ENCODE measurements around the gene LRRC8B.
"Not testable (repeated sequence)": the region's sequence is repeated elsewhere in the genome, so short reads cannot be mapped to it uniquely, and the experiment has no call there.

The LRRC8B gene

GRCh38 chr1:89609781-89610456 lies 85.3 kb downstream of the LRRC8B start:
- peak; percentile 53 for DNase-seq

- DNase-seq, result peak; percentile 63
These were observed 85.9 kb downstream of the LRRC8B start for GRCh38 chr1:89610457-89611011.

- no peak for DNase-seq
These were observed 87.1 kb downstream of the LRRC8B start for GRCh38 chr1:89611721-89612120.

DNA sequence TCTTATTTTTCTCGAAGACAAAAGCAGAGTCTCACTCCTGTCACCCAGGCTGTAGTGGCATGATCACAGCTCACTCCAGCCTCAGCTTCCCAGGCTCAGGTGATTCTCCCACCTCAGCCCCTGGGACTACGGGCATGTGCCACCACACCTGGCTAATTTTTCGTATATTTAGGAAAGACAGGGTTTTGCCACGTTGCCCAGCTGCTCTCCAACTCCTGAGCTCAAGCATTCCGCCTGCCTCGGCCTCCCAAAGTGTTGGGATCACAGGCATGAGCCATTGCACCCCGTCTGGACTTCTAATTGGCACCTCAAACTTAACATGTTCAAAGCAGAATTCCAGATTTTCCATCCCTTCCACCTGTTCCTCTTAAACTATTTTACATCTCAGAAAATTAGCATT lies 89.3 kb downstream of the LRRC8B start:
- no peak for DNase-seq

DNA sequence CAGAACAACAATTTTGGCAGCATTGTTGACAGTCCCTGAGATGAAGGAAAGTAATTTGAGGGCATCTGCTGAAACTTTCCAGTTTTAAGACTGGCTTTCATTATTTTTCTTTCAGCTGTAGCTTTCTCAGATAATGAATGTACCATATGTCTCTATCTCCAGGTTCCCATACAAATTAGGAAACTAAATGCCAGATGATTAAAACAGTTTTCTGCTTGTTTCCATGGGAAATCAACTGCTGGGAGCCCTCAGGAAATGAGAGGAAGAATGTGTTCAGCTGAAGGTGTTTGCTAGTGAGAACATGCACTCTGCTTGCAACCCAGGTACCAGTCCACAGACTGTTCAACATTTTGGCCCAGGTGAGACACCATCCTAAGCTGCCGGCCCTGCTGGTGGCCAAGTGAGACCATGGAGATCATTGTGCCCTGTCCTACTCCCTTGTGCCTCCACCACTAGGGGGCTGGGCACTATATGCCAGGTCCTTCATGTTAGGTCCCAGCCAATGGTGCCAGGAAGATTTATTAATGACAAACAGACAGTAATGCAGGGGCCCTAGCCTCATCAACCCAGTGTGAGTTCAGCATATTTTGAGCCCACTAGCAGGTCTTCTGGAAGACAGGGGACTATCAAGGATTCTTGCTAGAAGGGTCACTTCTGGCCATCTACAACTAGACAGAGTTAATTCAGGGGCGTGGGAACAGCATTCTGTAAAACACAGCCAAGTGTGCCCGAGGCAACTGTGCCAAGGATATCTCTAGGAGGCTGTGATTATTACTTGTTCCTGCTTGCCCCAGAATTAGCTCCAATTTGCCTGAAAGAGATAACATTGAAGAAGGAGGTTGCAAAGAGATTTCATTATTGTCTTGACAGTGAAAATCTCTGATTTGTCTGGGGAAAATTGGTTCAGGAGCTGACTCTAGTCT lies 91.3 kb downstream of the LRRC8B start:
- DNase-seq, result no peak

DNA sequence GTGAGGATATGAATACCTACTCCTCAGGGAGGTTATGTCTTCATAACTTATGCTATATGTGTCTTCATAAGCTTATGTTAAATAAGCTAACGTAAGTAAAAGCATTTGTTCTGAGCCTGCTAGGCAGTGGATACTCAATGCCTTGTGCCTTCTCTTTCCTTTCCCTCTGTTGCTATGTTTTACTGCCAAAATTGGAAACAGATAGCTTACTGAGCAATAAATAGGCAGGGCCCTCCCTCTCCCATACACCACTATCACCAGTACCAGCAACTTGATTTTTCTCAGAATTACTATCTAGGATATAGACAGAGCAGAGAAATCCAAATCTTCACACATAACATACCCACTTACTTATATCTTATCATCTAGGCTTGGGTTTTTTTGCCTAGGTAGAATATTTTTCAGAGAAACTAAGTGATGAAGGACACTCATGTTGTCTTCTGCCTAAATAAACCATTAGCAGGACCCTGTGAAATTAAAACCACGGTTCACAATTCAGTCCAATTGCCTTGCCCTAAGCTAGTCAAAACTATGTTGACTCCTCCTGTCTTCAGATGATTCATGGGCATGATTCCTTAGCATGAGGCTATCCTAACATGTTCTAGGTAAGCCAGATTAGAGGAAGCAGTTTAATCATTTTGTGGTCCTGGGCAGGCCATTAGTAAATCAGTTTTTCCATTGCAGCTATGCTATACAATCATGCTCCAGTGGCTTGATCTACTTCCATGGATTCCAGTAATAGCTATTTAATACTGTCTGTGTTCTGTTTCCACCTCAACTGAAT lies 92.4 kb downstream of the LRRC8B start:
- no peak for DNase-seq

GRCh38 chr1:89620664-89621063 lies 96.0 kb downstream of the LRRC8B start:
- no peak for DNase-seq

GRCh38 chr1:89622895-89623294 lies 98.3 kb downstream of the LRRC8B start:
- no peak for DNase-seq

- DNase-seq, result no peak
These were observed 99.7 kb downstream of the LRRC8B start for GRCh38 chr1:89624314-89624713.

- DNase-seq, result no peak
These were observed 100.2 kb downstream of the LRRC8B start for GRCh38 chr1:89624715-89625323.

DNA sequence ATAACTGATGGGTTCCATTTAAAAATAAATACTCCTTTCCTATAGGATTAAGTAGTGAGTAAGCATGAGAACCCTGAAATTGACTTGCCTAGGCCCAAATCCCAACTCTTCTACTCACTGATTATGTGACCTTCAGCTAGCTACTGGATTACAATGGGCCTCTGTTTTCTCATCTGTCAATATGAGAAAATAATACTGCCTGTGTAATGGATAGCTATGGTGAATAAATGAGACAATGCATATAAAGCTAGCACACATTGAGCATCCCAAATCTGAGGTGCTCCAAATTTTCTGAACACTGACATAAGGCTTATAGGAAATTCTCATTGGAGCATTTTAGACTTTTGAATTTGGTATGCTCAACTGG lies 103.0 kb downstream of the LRRC8B start:
- no peak for DNase-seq

GRCh38 chr1:89629146-89629545 lies 104.5 kb downstream of the LRRC8B start:
- DNase-seq, result no peak

- not testable (repeated sequence) for DNase-seq
These were observed 105.0 kb downstream of the LRRC8B start for GRCh38 chr1:89629600-89629999.

GRCh38 chr1:89630048-89630447 lies 105.4 kb downstream of the LRRC8B start:
- no peak for DNase-seq

- DNase-seq, result no peak
These were observed 107.4 kb downstream of the LRRC8B start for GRCh38 chr1:89631816-89632656.

GRCh38 chr1:89632657-89633247 lies 108.1 kb downstream of the LRRC8B start, which contains the start of gene LRRC8C:
Gene LRRC8C (plus strand): TSS chr1:89633120. CDS start chr1:89686474, 53,354 bp downstream.
- peak; percentile 94 for DNase-seq

- DNase-seq, result peak; percentile 70
These were observed 108.7 kb downstream of the LRRC8B start for GRCh38 chr1:89633248-89633799.

DNA sequence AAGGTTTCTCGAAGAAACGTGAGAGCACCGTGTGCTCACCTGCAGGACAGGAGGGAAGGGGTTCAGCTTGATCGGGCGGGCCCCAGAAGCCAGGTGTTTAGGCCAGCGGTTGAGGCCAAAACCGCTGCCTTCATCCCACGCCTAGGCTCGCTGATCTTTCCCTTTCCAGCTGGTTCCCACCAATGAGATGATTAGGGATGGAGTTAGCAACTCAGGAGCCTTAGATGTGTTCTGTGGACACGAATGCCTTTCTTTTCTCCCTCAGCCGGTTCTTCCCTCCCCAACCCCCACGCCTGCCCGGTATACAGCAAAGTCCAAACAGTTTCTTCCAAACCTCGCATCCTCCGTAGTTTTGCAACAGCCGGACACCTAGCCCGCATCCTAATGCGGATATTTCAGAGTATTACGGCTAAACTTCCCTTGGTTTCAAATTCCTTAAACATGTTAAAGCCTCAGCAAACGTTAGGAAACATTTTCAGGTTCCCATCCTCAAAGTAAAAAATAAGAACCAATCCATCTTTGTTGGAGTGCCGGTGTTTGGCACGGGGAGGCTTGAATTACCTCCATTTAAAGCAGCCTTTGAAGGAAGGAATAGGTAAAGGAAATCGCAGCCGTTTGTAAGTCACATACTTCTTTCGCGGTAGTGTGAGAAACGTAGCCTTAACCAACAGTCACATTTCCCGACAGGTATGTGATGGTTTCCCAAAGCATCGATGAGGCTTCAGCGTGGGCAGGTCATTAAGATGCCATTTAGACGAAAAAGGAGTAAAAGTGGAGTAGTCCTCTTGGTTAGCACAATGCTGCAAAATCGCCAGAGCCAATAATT lies 109.4 kb downstream of the LRRC8B start:
- DNase-seq, result no peak
